Activated CD8-positive, alpha-beta memory T cell treated with anti-CD3 and anti-CD28 coated beads for 48 hours (primary cell): ENCODE data around the gene AIDA.

Experiments used
- DNase-seq, 3 experiments: peaks; one replicate each; pipeline ENCODE4 v3.0.0-alpha.2; 2020; ENCODE audit warnings: low read depth in 2 of 3, low spot score in 2 of 3

The AIDA gene

DNA sequence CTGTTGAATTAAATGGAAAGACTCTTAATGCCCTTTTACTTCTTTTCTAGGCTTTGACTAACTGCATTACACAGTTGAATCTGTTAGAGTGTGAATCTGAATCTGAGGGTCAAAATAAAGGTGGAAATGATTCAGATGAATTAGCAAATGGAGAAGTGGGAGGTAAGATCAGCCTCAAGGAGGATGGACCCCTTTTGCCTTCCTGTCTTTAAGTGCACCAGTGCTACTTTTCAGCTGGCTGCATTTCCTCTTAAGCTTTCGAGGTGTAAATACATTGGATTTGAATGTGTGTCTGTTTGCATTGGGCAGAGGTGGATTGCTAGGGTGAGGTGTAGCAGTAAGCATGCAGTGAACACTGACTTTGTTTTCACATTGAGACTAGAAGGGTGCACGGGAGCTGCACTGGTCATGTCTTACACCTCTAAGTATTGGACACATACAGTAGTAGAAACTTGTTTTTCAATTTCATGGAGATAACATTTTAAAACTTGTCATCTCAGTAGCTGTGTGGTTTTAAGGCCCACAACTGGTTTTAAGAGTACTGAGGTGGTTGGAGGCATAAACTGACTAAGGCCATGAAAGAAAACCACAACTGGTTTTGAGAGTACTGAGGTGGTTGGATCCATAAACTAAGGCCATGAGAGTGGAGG is 59.0 kb downstream of the AIDA start:
- DNase-seq, result no peak

DNA sequence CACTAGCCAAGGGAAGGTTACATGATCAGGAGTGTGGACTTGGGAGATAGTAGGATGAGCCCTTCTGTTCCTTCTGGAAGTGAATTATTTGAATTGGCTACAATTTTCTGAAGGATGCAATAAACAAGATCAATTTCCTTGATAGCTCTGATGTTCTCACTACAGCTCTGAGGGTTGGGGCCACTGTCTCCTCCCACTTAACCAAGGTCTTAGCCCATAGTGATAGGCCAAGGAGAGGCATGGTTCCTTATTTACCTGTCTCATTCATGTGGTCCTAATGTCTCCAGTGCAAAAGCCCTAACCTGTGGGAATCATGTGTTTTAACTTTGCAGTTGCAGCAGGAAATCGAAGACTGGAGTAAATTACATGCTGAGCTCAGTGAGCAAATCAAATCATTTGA is 59.6 kb downstream of the AIDA start:
- DNase-seq, result no peak

DNA sequence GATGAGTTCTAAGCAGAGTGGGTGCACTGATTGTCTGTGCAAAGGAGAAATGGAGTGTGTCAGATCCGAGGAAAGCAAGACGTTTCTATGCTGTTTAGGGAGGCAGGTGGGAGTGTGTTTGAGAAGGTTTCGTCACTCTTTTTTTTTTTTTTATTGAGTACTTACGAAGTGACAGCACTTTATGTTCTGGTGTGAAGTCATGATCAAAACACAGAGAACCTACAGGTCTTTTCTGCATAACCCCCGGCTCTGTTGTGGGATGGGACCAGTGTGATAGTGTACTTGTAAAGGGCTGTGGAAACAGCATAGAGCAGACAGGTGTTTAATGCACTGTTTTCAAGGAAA is 67.7 kb downstream of the AIDA start:
- DNase-seq, result no peak

DNA sequence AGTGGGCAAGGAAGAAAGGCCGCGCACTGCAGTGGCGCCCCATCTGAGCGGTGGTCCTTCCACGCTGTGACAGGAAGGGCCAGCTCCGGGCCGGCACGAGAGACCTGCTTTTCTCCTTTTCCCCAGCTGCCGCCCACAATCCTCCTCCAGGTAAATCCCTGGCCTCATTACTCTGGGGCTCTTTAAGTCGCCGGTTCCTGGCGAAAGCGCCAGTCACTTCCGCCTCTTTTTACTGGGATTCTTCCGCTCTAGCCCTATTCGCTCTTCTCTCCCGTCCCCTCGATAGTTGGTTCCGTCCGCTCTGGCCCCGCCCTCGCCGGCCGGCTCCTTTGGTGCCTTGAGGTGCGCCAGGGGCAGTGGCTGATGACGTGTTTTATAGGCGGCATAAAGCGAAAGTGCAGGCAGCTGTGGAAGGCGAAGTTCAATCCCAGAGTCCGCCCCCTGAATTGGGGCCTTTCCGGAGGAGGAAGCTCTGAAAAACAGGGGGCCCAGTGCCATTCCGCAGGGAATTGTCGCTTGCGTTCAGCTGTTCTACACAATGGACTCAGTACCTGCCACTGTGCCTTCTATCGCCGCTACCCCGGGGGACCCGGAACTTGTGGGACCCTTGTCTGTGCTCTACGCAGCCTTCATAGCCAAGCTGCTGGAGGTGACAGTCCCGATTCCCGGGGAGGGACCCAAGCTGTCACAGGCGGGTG is 68.2 kb downstream of the AIDA start:
- DNase-seq, result peak; percentile 77 to 93 (median 87)

DNA sequence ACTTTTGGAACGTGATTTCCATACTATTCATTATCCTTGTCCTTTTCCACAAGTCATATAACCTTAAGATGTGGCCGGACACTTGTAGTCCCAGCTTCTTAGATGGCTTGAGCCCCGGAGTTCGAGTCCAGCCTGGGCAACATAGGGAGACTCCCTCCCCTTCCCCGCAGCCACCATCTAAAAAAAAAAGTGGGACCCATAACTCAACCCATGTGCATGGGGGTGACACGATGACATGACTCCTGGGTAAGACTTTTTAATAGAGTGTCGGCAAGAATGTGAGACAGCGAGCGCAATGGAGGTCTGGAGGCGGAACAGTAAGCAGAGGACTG is 68.7 kb downstream of the AIDA start:
- DNase-seq, result no peak

DNA sequence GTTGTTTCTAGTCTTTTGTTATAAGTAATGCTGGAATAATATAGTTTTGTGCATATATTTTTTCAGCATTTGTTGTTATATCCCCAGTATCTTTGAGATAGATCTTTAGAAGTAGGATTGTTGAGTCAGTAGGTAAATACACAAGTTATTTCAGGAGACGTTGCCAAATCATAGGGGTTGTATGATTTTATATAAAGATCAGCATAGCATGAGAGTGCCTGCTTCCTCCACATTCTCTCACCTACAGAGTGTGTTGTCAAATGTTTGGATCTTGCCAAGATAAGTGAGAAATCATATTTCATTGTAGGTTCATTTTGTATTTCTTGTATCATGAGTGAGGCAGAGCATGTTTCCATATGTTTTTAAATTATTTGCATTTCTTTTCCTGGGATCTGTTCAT is 69.8 kb downstream of the AIDA start:
- DNase-seq, result no peak

DNA sequence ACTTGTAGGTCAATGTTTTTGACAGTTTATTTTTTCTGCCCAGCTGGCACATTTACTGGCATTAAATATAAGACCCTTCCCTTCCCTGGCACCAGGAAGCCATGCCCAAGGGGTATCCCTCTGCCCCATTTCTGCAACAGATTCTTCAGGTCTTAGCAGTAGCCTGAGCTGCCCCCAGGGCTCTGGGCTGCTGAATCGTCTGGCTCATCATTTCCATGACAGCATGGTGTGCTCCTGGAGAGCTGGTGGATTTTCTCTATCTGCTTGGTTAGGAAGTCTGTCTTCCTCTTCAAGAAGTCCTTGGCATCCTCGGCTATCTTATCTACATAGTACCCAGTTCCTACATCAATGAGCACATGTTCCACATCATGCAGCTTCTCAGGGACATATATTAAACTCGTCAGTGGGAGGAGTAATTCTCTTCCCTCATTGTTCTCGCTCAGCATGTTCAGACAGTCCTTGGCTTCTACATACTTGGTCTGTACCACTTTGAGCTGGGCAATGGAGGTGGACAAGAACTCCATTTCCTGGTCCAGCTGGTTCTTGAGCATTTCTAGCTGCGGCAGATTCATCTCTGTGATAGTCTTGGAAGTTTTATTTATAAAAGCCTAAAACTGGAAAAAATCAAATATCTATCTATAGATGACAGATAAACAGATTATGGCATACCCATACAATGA is 70.9 kb downstream of the AIDA start:
- DNase-seq, result no peak

DNA sequence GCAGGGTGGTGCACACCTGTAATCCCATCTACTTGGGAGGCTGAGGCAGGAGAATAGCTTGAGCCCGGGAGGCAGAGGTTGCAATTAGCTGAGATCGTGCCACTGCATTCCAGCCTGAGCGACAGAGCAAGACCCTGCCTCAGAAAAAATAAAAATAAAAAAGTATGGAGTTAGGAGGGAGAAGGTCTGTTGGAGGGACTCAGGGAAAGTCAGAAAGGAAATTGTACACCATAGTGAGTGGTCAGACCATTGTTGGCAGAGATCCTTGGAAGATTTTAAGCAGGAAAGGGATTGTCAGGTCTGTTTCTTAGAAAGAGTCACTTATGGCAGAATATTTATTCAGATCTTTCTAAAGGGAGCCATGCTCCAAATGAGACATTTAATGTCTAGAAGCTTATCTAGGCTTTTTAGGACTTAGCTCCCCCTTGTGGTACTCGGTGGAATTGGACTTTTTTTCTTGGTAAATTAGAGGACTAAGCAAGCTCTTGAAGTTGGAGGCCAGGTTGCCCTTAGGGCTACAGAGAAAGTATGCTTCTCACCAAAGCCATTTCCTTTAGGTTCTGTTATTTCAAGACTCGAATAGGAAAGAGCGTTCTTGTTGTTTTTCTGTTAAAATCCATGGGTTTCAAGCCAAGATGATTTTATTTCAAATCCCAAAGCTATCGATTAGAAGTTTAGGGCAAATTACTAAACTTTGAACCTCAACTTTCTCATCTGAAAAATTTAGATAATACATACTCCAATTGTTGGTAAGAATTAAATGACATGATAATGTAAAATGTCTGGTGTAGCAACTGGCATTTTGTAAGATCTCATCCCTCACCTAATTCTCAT is 77.9 kb downstream of the AIDA start:
- DNase-seq, result peak in 1 of 3 experiments; percentile 49

DNA sequence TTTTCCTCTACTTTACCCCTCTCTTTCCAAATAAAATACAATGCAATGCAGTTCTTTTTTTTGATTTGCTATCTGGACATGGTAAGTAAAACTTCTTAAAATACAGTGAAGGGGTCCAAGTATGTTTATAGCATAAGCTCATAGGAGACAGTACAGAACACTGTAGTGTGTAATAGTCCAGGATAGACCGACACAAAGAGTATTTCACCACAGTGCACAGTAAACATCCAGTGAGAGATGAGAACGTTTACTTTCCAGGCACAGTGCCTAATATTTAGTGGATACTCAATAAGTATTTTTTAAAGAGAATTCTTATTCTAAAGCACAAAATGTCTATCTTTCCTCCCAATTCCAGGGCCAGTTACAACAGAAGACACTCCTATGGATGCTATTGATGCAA is 79.5 kb downstream of the AIDA start:
- DNase-seq, result no peak

DNA sequence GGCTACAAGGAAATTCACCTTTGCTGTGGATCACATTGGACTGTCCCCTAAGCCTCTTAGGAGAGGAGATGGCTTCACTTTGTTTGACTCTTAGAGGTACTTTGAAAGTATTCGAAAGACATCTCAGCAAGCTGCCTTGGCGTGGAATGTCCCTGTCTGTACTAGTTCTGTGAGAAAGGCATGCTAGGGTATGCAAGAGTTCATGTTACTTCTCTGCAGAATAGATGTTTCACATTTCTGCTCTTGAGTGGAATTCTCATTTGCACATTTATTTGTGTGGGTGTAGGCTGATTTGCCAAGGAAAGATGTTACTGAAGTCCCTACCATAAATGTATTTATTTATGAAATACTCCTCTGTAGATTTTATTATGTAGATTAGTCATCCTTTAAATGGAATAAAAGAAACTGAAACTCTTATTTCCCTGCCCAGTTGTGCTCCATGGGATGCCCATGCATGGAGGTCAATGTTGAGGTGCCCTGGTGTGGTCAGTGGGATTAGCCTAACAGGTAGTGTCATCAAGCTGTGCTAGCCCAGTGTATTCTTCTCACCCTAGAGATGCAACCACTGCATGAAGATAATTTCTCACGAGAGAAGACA is 80.6 kb downstream of the AIDA start:
- no peak for DNase-seq

DNA sequence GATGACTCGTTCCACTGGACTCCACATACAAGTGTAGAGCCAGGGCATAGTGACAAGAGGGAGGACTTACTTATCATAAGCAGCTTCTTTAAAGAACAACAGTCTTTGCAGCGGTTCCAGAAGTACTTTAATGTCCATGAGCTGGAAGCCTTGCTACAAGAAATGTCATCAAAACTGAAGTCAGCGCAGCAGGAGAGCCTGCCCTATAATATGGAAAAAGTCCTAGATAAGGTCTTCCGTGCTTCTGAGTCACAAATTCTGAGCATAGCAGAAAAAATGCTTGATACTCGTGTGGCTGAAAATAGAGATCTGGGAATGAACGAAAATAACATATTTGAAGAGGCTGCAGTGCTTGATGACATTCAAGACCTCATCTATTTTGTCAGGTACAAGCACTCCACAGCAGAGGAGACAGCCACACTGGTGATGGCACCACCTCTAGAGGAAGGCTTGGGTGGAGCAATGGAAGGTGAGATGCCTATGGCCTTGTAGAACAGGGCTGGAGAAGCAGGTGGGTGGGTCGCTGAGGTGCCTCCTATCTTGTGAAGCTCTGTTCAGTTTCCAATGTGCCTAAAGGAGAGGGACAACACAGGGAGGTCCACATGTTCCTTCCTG is 82.3 kb downstream of the AIDA start:
- no peak for DNase-seq

DNA sequence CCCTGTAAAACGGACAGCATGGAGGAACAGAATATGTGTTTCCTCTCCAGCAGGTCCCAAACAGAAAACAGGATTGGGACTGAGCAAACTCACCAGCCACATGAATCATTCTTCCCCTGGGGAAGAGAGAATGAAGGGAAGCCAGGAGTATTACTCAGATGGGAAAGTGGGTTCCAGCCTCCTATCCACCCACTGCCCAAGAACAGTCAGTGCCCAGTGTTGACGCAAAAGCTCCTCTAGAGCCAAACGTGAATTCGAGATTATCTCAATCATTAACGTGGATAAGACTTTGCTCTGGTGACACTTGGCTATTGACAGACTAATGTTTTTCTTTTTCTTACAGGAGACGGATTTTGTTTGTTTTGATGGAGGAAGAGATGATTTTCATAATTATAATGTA is 85.1 kb downstream of the AIDA start:
- no peak for DNase-seq

DNA sequence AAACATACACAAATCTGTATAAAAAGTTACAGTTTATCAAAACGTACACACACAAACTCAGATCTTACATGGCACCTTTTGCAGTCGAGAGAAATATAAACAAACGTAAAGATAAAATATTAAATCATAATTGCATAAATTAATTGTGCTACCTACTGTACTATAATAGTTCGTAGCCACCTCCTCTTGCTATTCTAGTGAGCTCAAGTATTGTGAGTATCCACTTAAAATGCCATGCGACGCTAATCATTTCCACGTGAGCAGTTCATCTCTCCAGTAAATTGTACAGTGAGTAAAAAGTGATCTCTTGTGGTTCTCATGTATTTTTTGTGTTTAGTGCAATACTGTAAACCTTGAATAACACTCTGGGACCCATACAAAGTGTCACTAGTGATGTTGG is 88.1 kb downstream of the AIDA start:
- DNase-seq, result no peak

DNA sequence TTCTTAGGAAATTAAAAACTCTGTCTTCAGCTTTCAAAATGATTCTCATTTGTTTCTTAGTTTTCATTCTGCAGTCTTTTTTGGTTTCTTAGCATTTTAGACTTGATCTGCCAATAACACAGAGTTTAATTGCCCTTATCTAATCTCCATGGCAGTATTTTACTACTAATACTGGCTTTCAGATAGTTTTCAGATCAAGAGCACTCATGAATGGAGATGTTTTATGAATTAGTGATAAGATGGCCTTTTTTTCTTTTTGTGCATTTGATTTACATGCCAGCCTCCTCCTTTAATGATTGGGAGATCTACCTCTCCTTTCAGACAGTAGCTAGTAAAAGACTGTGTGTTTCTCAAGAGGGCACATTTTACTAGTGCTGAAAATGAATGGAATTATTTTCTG is 88.8 kb downstream of the AIDA start:
- DNase-seq, result no peak

DNA sequence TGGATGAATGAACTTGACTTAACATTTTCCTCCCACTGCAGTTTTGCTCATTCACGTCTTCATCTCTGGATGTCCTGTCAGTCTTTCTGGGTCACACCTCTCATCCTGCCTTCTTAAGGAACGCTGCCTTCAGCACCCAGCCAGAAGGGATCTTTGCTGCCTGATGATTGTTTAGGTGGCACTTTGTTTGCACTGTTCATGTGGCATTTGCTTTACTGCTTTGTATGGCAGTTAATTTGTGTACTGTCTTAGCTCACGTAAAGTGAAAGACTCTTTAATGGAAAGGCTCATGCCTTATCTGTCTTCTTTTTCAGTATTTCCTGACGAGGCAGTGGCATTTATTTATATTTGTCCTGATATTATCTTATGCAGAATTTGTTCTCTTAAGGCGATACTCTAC is 89.5 kb downstream of the AIDA start:
- no peak for DNase-seq

DNA sequence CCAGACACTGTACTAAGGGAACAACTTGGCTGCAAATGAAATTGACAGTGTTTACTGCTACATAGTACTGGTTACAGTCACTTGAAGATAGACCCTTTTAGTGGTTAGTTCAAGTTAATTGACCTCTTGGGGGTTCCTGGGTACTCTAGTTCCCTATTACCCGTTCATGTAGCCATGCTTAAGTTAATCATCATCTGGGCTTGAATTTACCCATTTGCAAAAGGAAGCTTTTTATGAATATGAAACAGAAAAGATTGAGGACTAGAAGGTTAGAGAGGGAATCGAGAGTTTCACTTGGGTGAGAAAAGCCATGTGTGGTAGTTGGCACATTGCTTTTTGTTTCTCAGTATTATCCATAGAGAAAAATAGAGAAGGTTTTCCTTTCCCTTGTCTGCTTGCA is 91.7 kb downstream of the AIDA start:
- DNase-seq, result no peak

DNA sequence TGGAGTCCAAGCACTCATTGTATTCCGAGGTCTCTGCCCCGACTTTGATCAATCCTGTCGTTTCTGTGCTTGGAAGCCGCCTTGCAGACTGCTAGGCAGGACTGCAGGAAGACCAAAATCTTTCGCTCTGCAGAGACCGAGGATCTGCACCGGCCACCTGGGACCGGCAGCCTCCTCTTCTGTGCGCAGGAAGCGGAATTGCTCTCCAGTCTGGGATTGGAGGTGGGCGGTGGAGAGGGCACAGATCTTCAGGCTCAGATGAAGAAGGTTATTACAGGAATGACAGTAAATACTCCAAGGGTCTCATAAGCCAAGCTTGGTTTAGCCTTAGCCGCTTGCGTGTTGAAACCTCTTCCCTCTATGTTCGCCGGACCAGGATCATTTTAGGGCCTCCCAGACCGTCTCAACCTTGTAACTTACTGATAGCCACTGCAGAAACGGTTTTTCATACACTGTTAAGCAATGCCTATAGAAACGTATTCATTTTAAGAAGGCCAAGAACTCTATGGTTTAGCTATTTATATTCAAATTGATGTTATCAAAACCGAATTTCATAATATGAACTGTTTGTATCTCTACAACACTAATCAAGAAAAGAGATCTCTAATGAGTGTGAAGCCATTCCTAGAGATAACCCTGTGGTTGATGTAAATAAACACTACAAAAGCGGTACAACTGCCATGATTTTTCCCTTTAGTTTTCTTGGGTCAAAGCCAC is 93.3 kb downstream of the AIDA start:
- no peak for DNase-seq
